NCI-H345 treated with DMSO at 0.1 percent for 48 hours (cell line): ENCODE results near the gene MYO1H.
"Not testable (repeated sequence)": the region's sequence is repeated elsewhere in the genome, so short reads cannot be mapped to it uniquely, and the experiment has no call there.

ENCODE experiments used
- DNase-seq: peaks from one replicate; lab custom pipeline; 2025; ENCODE audit not compliant: unreplicated experiment; lab: John Stamatoyannopoulos, UW

The MYO1H gene

GRCh38 chr12:109347589-109347988, at the start of gene MYO1H:
MYO1H (plus strand) TSS chr12:109347900; CDS start chr12:109347961, 61 bp downstream.
- DNase-seq = no peak

- no peak for DNase-seq
These were observed 47.9 kb upstream of the MYO1H start for GRCh38 chr12:109299849-109300248.

- no peak for DNase-seq
These were observed 46.0 kb upstream of the MYO1H start for GRCh38 chr12:109301643-109302168.

- DNase-seq = no peak
These were observed 45.3 kb upstream of the MYO1H start for GRCh38 chr12:109302358-109302757.

- no peak for DNase-seq
These were observed 44.9 kb upstream of the MYO1H start for GRCh38 chr12:109302770-109303169.

- no peak for DNase-seq
These were observed 43.2 kb upstream of the MYO1H start for GRCh38 chr12:109304485-109304884.

- no peak for DNase-seq
These were observed 42.2 kb upstream of the MYO1H start for GRCh38 chr12:109305547-109305946.

- no peak for DNase-seq
These were observed 40.6 kb upstream of the MYO1H start for GRCh38 chr12:109307051-109307450.

- DNase-seq = no peak
These were observed 38.9 kb upstream of the MYO1H start, which contains the start of gene FOXN4 for GRCh38 chr12:109308534-109309380. FOXN4 (minus strand) TSS chr12:109309284; CDS start chr12:109308321, 963 bp downstream.

- peak; percentile 15 for DNase-seq
These were observed 38.1 kb upstream of the MYO1H start for GRCh38 chr12:109309381-109310246.

- DNase-seq = peak; percentile 68
These were observed 37.2 kb upstream of the MYO1H start for GRCh38 chr12:109310247-109311125.

- DNase-seq = not testable (repeated sequence)
These were observed 26.4 kb upstream of the MYO1H start for GRCh38 chr12:109321294-109321693.

- no peak for DNase-seq
These were observed 18.7 kb upstream of the MYO1H start for GRCh38 chr12:109329003-109329402.

GRCh38 chr12:109329686-109330085, 18.0 kb upstream of the MYO1H start:
- no peak for DNase-seq

GRCh38 chr12:109330282-109331230, 17.1 kb upstream of the MYO1H start:
- DNase-seq = no peak

- DNase-seq = no peak
These were observed 16.3 kb upstream of the MYO1H start for GRCh38 chr12:109331301-109331952.

GRCh38 chr12:109334887-109335286, 12.8 kb upstream of the MYO1H start:
- DNase-seq = no peak

GRCh38 chr12:109336593-109336992, 11.1 kb upstream of the MYO1H start:
- DNase-seq = no peak

- DNase-seq = no peak
These were observed 4.0 kb upstream of the MYO1H start for GRCh38 chr12:109343677-109344076.
